CD4-positive, alpha-beta T cell (primary cell): ENCODE measurements around the gene GDE1. TPM values are rescaled to one million over a fixed set of nuclear protein-coding genes. Genes with fewer than 3 reads are reported as not detected.
"Not testable (repeated sequence)": the region's sequence is repeated elsewhere in the genome, so short reads cannot be mapped to it uniquely, and the experiment has no call there.

Experiments used
- ATAC-seq: fragments of 200-7000 bp; cut with Tn5 transposase; one replicate; pipeline ENCODE4 v1.10.0; 2022; ENCODE audit warnings: mild to moderate bottlenecking; ENCODE audit not compliant: poor library complexity
- CTCF ChIA-PET: fragments of 350-600 bp; sonication (Branson Sonifier 250); formaldehyde crosslinking; loops from one replicate; lab custom pipeline; 2021; ENCODE audit warnings: antibody characterized with exemption, inconsistent platforms; lab: Charles Lee
- POLR2A ChIA-PET: fragments of 350-600 bp; sonication (Branson Sonifier 250); formaldehyde crosslinking; loops from one replicate; lab custom pipeline; 2021; ENCODE audit warnings: antibody characterized with exemption, inconsistent platforms; lab: Charles Lee
- DNase-seq, 14 experiments: peaks; one replicate each; pipeline ENCODE4 v3.0.0-alpha.2; 2013 to 2020; ENCODE audit warnings: mixed read lengths in 2 of 14
- H3K27ac ChIP-seq, 2 donors: one replicate each; pipeline versions ENCODE4 v1.5.1 to v1.7.0; 2013; ENCODE audit warnings: low read length in 2 of 2, low read depth in 1 of 2, mild to moderate bottlenecking in 1 of 2
- H3K27me3 ChIP-seq, 2 experiments: 1 replicate in 1 of 2; 2 replicates in 1 of 2; pipeline versions ENCODE4 v1.6.1 to v1.7.0; 2013; ENCODE audit warnings: low read length in 2 of 2, control low read depth in 1 of 2, mild to moderate bottlenecking in 1 of 2, moderate library complexity in 1 of 2; ENCODE audit not compliant: insufficient read depth in 2 of 2, control insufficient read depth in 1 of 2
- H3K36me3 ChIP-seq: one replicate; pipeline ENCODE4 v1.6.1; 2013; ENCODE audit warnings: low read length, control low read depth; ENCODE audit not compliant: insufficient read depth
- H3K4me1 ChIP-seq: one replicate; pipeline ENCODE4 v1.6.1; 2013; ENCODE audit warnings: low read length, control low read depth; ENCODE audit not compliant: insufficient read depth
- H3K4me3 ChIP-seq: one replicate; pipeline ENCODE4 v1.5.1; 2013; ENCODE audit warnings: mild to moderate bottlenecking, low read length, moderate library complexity
- H3K9me3 ChIP-seq, 2 experiments: 1 replicate in 1 of 2; 2 replicates in 1 of 2; pipeline versions ENCODE4 v1.6.1 to v1.7.0; 2013; ENCODE audit warnings: low read length in 2 of 2, mild to moderate bottlenecking in 2 of 2, control low read depth in 1 of 2, moderate library complexity in 1 of 2; ENCODE audit not compliant: control insufficient read depth in 1 of 2, insufficient read depth in 1 of 2
- H3K27ac Mint-ChIP-seq: one replicate; pipeline ENCODE4 v1.8.0; 2020; ENCODE audit warnings: mixed read lengths
- H3K27me3 Mint-ChIP-seq: one replicate; pipeline ENCODE4 v1.8.0; 2021; ENCODE audit warnings: mixed read lengths
- H3K36me3 Mint-ChIP-seq: one replicate; pipeline ENCODE4 v1.8.0; 2021; ENCODE audit warnings: low read depth, mixed read lengths
- H3K4me1 Mint-ChIP-seq: one replicate; pipeline ENCODE4 v1.8.0; 2021; ENCODE audit warnings: low read depth, mixed read lengths
- H3K4me3 Mint-ChIP-seq: one replicate; pipeline ENCODE4 v1.8.0; 2020; ENCODE audit warnings: mild to moderate bottlenecking, mixed read lengths
- H3K9me3 Mint-ChIP-seq: one replicate; pipeline ENCODE4 v1.8.0; 2020; ENCODE audit warnings: mixed read lengths
- CTCF ChIP-seq: fragments of 200-600 bp; IDR thresholded peaks from one replicate; pipeline ENCODE4 v1.8.0; 2022; ENCODE audit warnings: antibody characterized with exemption, mild to moderate bottlenecking
- intact Hi-C, 2 experiments: fragments of 100-400 bp; cut with DNase I in 1 of 2; cut with micrococcal nuclease in 1 of 2; formaldehyde crosslinking; loops; one replicate each; pipeline versions ENCODE4 v1.15.1 to v1.9.0; 2023 to 2025; cut with DNase I, micrococcal nuclease
- total RNA-seq, 174 experiments: library from RNA in 2 of 174; stranded (reverse) in 2 of 174; gene quantifications; one replicate each; pipeline ENCODE4 v1.2.3 and lab custom pipeline; 2021 to 2026

GDE1 gene
- total RNA-seq, 2 experiments from 2014 or later: 22.0 to 22.2 TPM

GRCh38 chr16:19549673-19550072 lies 27.8 kb upstream of the GDE1 start:
- Histone ChIP-seq H3K9me3 (no peaks in the 10 kb centered on the region), H3K4me3 (no peak overlapping the region), H3K4me1 (peaks cover 6% of the 10 kb centered on the region), H3K27me3 (no peaks in the 10 kb centered on the region), H3K36me3 (peaks cover 9% of the 10 kb centered on the region), H3K27ac (no peak overlapping the region)
- intact Hi-C loops: loop anchor here in 1 of 2 experiments (10.0 kb wide), 3 partner anchors 755 to 1955 kb away; partner anchors contain the start of genes RPS15A and THUMPD1
- POLR2A ChIA-PET: no interaction called here
- Mint-ChIP-seq H3K4me3 (no peak overlapping the region), H3K4me1 (peaks cover 4% of the 10 kb centered on the region), H3K9me3 (no peaks in the 10 kb centered on the region), H3K27me3 (no peaks in the 10 kb centered on the region), H3K27ac (no peak overlapping the region), H3K36me3 (peaks cover 34% of the 10 kb centered on the region)
- TF ChIP-seq CTCF: no peak
- CTCF ChIA-PET: interaction anchor here (1.5 kb wide), 1 partner anchor 20 kb away, joined by 3 read pairs; no protein-coding TSS in a partner anchor
- ATAC-seq: no peak
- DNase-seq: no peak

GRCh38 chr16:19548144-19548543 lies 26.2 kb upstream of the GDE1 start:
- TF ChIP-seq CTCF: no peak
- H3K9me3 ChIP-seq: no peaks in the 10 kb centered on the region
- peaks cover 18% of the 10 kb centered on the region for H3K36me3 ChIP-seq
- intact Hi-C loops: no loop called here
- H3K4me3 Mint-ChIP-seq: no peak overlapping the region
- no peaks in the 10 kb centered on the region for H3K4me1 ChIP-seq
- H3K4me1 Mint-ChIP-seq: no peaks in the 10 kb centered on the region
- peaks cover 49% of the 10 kb centered on the region for H3K36me3 Mint-ChIP-seq
- DNase-seq (no peak), ATAC-seq (no peak)
- H3K27ac ChIP-seq: no peak overlapping the region
- H3K27ac Mint-ChIP-seq: no peak overlapping the region
- H3K9me3 Mint-ChIP-seq: no peaks in the 10 kb centered on the region
- no peaks in the 10 kb centered on the region for H3K27me3 Mint-ChIP-seq
- no peak overlapping the region for H3K4me3 ChIP-seq
- H3K27me3 ChIP-seq: no peaks in the 10 kb centered on the region
- ChIA-PET POLR2A (no interaction called here), CTCF (no interaction called here)

- H3K9me3 Mint-ChIP-seq, H3K4me3 Mint-ChIP-seq, H3K4me3 ChIP-seq, intact Hi-C loops, POLR2A ChIA-PET, H3K4me1 ChIP-seq, DNase-seq, H3K27ac Mint-ChIP-seq, H3K27ac ChIP-seq, ATAC-seq, H3K27me3 ChIP-seq, H3K27me3 Mint-ChIP-seq, H3K4me1 Mint-ChIP-seq, H3K9me3 ChIP-seq: not testable (repeated sequence)
- H3K36me3 Mint-ChIP-seq: peaks cover 74% of the 10 kb centered on the region
- peaks cover 32% of the 10 kb centered on the region for H3K36me3 ChIP-seq
- CTCF ChIA-PET: interaction anchor here (1.5 kb wide), 1 partner anchor 12 kb away, joined by 5 read pairs; the partner anchor contains the start of gene VPS35L
Observed at GRCh38 chr16:19543278-19543996, 21.5 kb upstream of the GDE1 start.
